Panc1 (cell line): ENCODE results near the gene PLCB1. TPM values are rescaled to one million over a fixed set of nuclear protein-coding genes. Genes with fewer than 3 reads are reported as not detected.

ENCODE experiments used
- ATAC-seq: fragments of 200-7000 bp; cut with Tn5 transposase; 2 replicates; pipeline ENCODE4 v1.9.1; 2020; ENCODE audit warnings: mild to moderate bottlenecking, moderate library complexity
- BruUV-seq: library from RNA; stranded (reverse); fragments of 400-500 nt; replicated peaks from 2 replicates; lab custom pipeline; 2021; lab: Mats Ljungman, UMichigan
- CTCF ChIA-PET: fragments of 300-600 bp; sonication (Branson Sonifier 250); formaldehyde crosslinking; loops from one replicate; lab custom pipeline; 2022; ENCODE audit warnings: antibody characterized with exemption; lab: Charles Lee
- POLR2A ChIA-PET: fragments of 300-600 bp; sonication (Branson Sonifier 250); formaldehyde crosslinking; loops from one replicate; lab custom pipeline; 2022; ENCODE audit warnings: antibody characterized with exemption; lab: Charles Lee
- DNase-seq: peaks from one replicate; pipeline ENCODE4 v3.0.0-alpha.2; 2010; ENCODE audit warnings: low read depth, low spot score
- H3K27ac ChIP-seq: 2 replicates; pipeline ENCODE4 v1.5.1; 2011; ENCODE audit warnings: mild to moderate bottlenecking, low read length, inconsistent platforms
- H3K27me3 ChIP-seq: fragments of 200-500 bp; sonication (Bioruptor generic); 2 replicates; pipeline ENCODE4 v1.6.0; 2014; ENCODE audit warnings: low read length, inconsistent platforms; ENCODE audit not compliant: control insufficient read depth, insufficient read depth
- H3K36me3 ChIP-seq: fragments of 200-500 bp; sonication (Bioruptor generic); 2 replicates; pipeline ENCODE4 v1.5.1; 2014; ENCODE audit warnings: inconsistent platforms, mild to moderate bottlenecking, low read length, moderate library complexity; ENCODE audit not compliant: control insufficient read depth, insufficient read depth
- H3K4me1 ChIP-seq: 2 replicates; pipeline ENCODE4 v1.5.1; 2011; ENCODE audit warnings: inconsistent platforms, mild to moderate bottlenecking, low read length, moderate library complexity; ENCODE audit not compliant: control insufficient read depth, insufficient read depth
- H3K4me3 ChIP-seq, 2 experiments: 2 replicates each; pipeline ENCODE4 v1.5.1; 2011 to 2012; ENCODE audit warnings: low read depth in 2 of 2, low read length in 2 of 2, mild to moderate bottlenecking in 2 of 2, inconsistent platforms in 1 of 2, moderate library complexity in 1 of 2
- H3K9me3 ChIP-seq: fragments of 200-500 bp; sonication (Bioruptor generic); 2 replicates; pipeline ENCODE4 v1.5.1; 2014; ENCODE audit warnings: low read depth, mild to moderate bottlenecking, inconsistent platforms, low read length, moderate library complexity; ENCODE audit not compliant: control insufficient read depth, insufficient read depth
- CTCF ChIP-seq: fragments of 450-650 bp; IDR thresholded peaks from 2 replicates; pipeline ENCODE4 v1.5.1; 2017; ENCODE audit warnings: mild to moderate bottlenecking
- POLR2AphosphoS5 ChIP-seq: IDR thresholded peaks from 2 replicates; pipeline ENCODE4 v1.6.1; 2012; ENCODE audit warnings: mild to moderate bottlenecking, low read depth, low read length, moderate library complexity
- SIN3A ChIP-seq: IDR thresholded peaks from 2 replicates; pipeline ENCODE4 v1.6.1; 2012; ENCODE audit warnings: low read depth, mild to moderate bottlenecking, low read length, moderate library complexity, borderline replicate concordance; ENCODE audit not compliant: insufficient read depth
- TCF7L2 ChIP-seq: IDR thresholded peaks from 2 replicates; pipeline ENCODE4 v1.6.1; 2011; ENCODE audit warnings: mild to moderate bottlenecking, low read depth, low read length, inconsistent platforms
- in situ Hi-C: cut with HindIII; loops from 2 replicates; pipeline ENCODE4 v1.10.0; 2016; ENCODE audit warnings: low sequenced_read_pairs, low pct_unique_long_range_greater_than_20kb
- intact Hi-C: fragments of 100-400 bp; cut with micrococcal nuclease; formaldehyde crosslinking; loops from one replicate; pipeline ENCODE4 v1.10.0; 2022; ENCODE audit not compliant: unreplicated experiment
- total RNA-seq: library from RNA; stranded (reverse); gene quantifications from one replicate; pipeline ENCODE4 v1.2.1, GENCODE V29; 2021; ENCODE audit not compliant: unreplicated experiment
- TF ChIP-seq, protein P1 (sequence below), 2 experiments: IDR thresholded peaks; 2 replicates each; pipeline ENCODE4 v1.6.1; 2011 to 2012; ENCODE audit warnings: low read depth in 2 of 2, control low read depth in 1 of 2, low read length in 1 of 2, mild to moderate bottlenecking in 1 of 2, moderate library complexity in 1 of 2; ENCODE audit not compliant: insufficient read depth in 1 of 2

PLCB1 gene
- total RNA-seq, 1 experiment from 2014 or later, result 0.59 TPM

DNA sequence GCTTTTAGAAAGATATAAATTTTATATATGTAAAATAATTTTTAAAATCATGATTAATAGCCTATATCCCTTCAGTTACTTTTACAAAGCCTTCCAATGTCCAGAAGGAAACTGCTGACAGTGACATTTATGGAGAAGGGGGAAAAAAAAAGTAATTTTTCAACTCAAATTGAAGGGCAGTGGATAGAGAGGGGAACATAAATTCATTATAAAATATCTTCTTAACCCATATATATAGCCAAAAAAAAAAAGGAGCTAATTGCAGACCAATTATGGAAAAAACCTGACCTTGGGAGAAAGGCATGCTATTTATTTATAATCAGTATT, 392.9 kb downstream of the PLCB1 start:
- H3K27ac ChIP-seq, result no peak overlapping the region
- no peaks in the 10 kb centered on the region for H3K27me3 ChIP-seq
- no TSS peak for BruUV-seq
- H3K4me3 ChIP-seq, result no peak overlapping the region
- POLR2A ChIA-PET, result no interaction called here
- ATAC-seq (no peak), DNase-seq (no peak)
- in situ Hi-C loops, result no loop called here
- TF ChIP-seq SIN3A, result no peak
- TF ChIP-seq TCF7L2, result no peak
- no peak for TF ChIP-seq CTCF
- TF ChIP-seq, protein P1, sequence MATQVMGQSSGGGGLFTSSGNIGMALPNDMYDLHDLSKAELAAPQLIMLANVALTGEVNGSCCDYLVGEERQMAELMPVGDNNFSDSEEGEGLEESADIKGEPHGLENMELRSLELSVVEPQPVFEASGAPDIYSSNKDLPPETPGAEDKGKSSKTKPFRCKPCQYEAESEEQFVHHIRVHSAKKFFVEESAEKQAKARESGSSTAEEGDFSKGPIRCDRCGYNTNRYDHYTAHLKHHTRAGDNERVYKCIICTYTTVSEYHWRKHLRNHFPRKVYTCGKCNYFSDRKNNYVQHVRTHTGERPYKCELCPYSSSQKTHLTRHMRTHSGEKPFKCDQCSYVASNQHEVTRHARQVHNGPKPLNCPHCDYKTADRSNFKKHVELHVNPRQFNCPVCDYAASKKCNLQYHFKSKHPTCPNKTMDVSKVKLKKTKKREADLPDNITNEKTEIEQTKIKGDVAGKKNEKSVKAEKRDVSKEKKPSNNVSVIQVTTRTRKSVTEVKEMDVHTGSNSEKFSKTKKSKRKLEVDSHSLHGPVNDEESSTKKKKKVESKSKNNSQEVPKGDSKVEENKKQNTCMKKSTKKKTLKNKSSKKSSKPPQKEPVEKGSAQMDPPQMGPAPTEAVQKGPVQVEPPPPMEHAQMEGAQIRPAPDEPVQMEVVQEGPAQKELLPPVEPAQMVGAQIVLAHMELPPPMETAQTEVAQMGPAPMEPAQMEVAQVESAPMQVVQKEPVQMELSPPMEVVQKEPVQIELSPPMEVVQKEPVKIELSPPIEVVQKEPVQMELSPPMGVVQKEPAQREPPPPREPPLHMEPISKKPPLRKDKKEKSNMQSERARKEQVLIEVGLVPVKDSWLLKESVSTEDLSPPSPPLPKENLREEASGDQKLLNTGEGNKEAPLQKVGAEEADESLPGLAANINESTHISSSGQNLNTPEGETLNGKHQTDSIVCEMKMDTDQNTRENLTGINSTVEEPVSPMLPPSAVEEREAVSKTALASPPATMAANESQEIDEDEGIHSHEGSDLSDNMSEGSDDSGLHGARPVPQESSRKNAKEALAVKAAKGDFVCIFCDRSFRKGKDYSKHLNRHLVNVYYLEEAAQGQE (IDR thresholded peaks at IDR 0.05; ENCODE audit: insufficient read depth in 1 of 2, low read depth in 2 of 2, low read length in 1 of 2), result no peak
- TF ChIP-seq POLR2AphosphoS5, result no peak
- intact Hi-C loops, result no loop called here
- H3K4me1 ChIP-seq, result no peaks in the 10 kb centered on the region
- CTCF ChIA-PET, result no interaction called here
- H3K36me3 ChIP-seq, result no peaks in the 10 kb centered on the region
- H3K9me3 ChIP-seq, result no peaks in the 10 kb centered on the region

DNA sequence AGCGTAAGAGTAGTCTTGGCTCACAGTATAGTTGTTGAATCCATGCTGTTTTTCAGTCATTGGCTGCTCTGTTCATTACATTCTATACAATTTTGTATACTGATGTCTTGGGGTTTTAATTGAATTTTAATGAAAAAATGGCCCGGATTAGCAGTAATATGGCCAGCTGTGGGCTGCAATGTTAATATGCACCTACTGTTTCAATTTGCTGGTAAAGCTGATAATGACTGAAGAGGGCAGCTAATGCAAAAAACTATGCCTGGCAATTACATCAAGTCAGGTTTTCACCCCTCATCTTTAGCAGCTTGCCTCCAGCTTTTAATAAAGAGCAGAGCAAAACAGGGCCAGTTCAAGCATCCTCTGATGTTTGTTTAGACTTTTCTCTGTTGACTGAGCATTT, 394.5 kb downstream of the PLCB1 start:
- intact Hi-C loops (no loop called here), in situ Hi-C loops (no loop called here)
- H3K36me3 ChIP-seq, result no peaks in the 10 kb centered on the region
- TF ChIP-seq POLR2AphosphoS5 (no peak), SIN3A (no peak), TCF7L2 (no peak), CTCF (no peak)
- TF ChIP-seq, protein P1 (IDR thresholded peaks at IDR 0.05; ENCODE audit: insufficient read depth in 1 of 2, low read depth in 2 of 2, low read length in 1 of 2), result no peak
- no peak for ATAC-seq
- H3K4me1 ChIP-seq, result no peaks in the 10 kb centered on the region
- no peaks in the 10 kb centered on the region for H3K9me3 ChIP-seq
- no peak for DNase-seq
- POLR2A ChIA-PET, result no interaction called here
- no peaks in the 10 kb centered on the region for H3K27me3 ChIP-seq
- CTCF ChIA-PET, result no interaction called here
- no TSS peak for BruUV-seq
- no peak overlapping the region for H3K4me3 ChIP-seq
- no peak overlapping the region for H3K27ac ChIP-seq
